ENCODE measurements around the gene RAD18.
A peak's percentile ranks its signal among the peaks of the same experiment; 100 is the strongest.

The RAD18 gene

DNA sequence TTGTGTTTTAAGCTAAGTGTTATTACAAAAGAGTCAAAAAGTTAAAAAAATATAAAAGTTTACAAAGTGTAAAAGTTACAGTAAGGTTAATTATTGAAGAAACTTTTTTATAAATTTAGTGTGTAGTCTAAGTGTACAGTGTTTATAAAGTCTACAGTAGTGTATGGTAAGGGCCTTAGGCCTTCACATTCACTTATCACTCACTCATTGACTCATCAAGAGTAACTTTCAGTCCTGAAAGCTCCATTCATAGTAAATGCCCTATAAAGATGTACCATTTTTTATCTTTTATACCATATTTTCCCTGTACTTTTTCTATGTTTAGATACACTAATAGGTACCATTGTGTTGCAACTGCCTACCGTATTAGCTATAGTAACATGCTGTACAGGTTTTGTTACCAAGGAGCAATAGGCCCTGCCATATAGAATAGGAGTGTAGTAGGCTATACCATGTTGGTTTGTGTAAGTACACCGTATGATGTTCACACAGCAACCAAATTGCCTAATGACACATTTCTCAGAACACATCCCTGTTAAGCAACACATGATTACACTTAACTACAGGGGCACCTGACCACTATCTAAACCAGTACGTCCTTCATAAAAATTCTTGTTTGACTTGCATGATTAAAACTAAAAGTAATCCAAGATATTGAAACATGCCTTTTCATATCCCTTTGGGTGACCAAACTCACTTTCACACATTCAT is 17.2 kb downstream of the RAD18 start:
- Histone ChIP-seq H4K8ac (ENCODE audit: low read depth, low read length) (no peak overlapping the region), H3K18ac (ENCODE audit: low read length) (no peak overlapping the region), H3K79me1 (ENCODE audit: low read length) (no peaks in the 10 kb centered on the region), H2AK5ac (ENCODE audit: low read length) (no peak overlapping the region), H3K4me2 (ENCODE audit: low read length) (no peak overlapping the region), H2BK5ac (ENCODE audit: low read depth, low read length, poor library complexity) (no peak overlapping the region), H4K91ac (ENCODE audit: low read depth, low read length) (no peak overlapping the region), H3K9ac (ENCODE audit: low read length) (no peak overlapping the region), H3K79me2 (ENCODE audit: control insufficient read depth, insufficient read depth, low read length, poor library complexity) (no peaks in the 10 kb centered on the region), H2BK12ac (ENCODE audit: low read length) (no peak overlapping the region), H3K23ac (ENCODE audit: low read length) (no peak overlapping the region), H2AFZ (ENCODE audit: insufficient read depth, low read length, poor library complexity) (no peak overlapping the region), H3K14ac (ENCODE audit: low read length) (no peak overlapping the region), H2BK120ac (ENCODE audit: insufficient read depth, low read length, poor library complexity) (no peak overlapping the region), H3K4me3 (ENCODE audit: low read depth, low read length) (no peak overlapping the region), H3K4ac (ENCODE audit: low read depth, low read length) (no peak overlapping the region), H4K12ac (ENCODE audit: low read depth, low read length) (no peak overlapping the region), H3K36me3 (ENCODE audit: control insufficient read depth in 1 of 2, insufficient read depth in 2 of 2, low read length in 2 of 2) (peaks cover 0 to 6% of the 10 kb centered on the region in 2 experiments), H3K27me3 (ENCODE audit: insufficient read depth, low read length) (no peaks in the 10 kb centered on the region), H3K9me3 (ENCODE audit: insufficient read depth, low read depth, low read length) (peaks cover 2% of the 10 kb centered on the region), H3K27ac (ENCODE audit: low read depth, low read length) (no peak overlapping the region), H3K4me1 (ENCODE audit: control insufficient read depth in 1 of 2, insufficient read depth in 2 of 2, low read length in 2 of 2) (no peaks in the 10 kb centered on the region)
- no CpG with 5 or more reads among the region's 3 CpGs for WGBS (ENCODE audit: extremely low coverage, insufficient coverage, insufficient read length)
- DNase-seq, result no peak

DNA sequence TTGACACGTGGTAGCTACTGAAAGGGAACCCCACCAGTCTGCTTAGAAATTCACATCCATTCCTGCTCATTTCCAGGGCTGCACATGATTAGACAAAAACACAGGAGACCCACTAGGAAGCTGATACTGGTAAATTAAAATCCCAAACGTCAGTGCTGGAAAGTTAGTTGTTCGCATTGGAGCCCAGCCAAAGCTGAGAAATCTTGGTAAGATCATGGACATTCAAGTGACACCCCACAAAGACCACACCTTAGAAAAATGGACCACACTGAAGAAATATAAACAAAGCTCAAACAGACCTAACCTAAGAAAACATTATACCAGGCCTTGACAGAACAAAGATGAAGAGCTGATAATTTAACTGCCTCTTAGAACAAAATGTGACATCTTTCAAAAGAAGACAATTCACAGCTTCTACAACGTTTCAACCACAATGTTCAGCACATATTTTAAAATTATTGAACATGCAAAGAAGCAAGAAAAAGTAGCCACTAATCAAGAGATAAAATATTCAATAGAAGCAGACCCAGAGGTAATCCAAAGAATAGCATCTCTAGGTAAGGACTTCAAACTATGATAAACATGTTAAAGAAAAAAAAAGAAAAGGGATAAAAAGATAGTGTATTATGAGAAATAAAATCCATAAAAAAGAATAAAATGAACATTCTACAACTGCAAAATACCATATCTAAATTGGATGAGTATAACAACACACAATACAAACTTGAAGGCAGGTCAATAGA is 20.4 kb downstream of the RAD18 start:
- no peak overlapping the region for H3K14ac ChIP-seq (ENCODE audit: low read length)
- peaks cover 2% of the 10 kb centered on the region for H3K9me3 ChIP-seq (ENCODE audit: insufficient read depth, low read depth, low read length)
- H2AFZ ChIP-seq (ENCODE audit: insufficient read depth, low read length, poor library complexity), result no peak overlapping the region
- no peak overlapping the region for H4K12ac ChIP-seq (ENCODE audit: low read depth, low read length)
- H3K4me3 ChIP-seq (ENCODE audit: low read depth, low read length), result no peak overlapping the region
- no CpG with 5 or more reads among the region's 4 CpGs for WGBS (ENCODE audit: extremely low coverage, insufficient coverage, insufficient read length)
- H3K79me2 ChIP-seq (ENCODE audit: control insufficient read depth, insufficient read depth, low read length, poor library complexity), result no peaks in the 10 kb centered on the region
- no peak overlapping the region for H3K9ac ChIP-seq (ENCODE audit: low read length)
- DNase-seq, result no peak
- no peak overlapping the region for H4K91ac ChIP-seq (ENCODE audit: low read depth, low read length)
- H3K79me1 ChIP-seq (ENCODE audit: low read length), result no peaks in the 10 kb centered on the region
- no peak overlapping the region for H3K18ac ChIP-seq (ENCODE audit: low read length)
- no peak overlapping the region for H3K23ac ChIP-seq (ENCODE audit: low read length)
- no peak overlapping the region for H3K4me2 ChIP-seq (ENCODE audit: low read length)
- H2BK120ac ChIP-seq (ENCODE audit: insufficient read depth, low read length, poor library complexity), result no peak overlapping the region
- no peaks in the 10 kb centered on the region for H3K4me1 ChIP-seq (ENCODE audit: control insufficient read depth in 1 of 2, insufficient read depth in 2 of 2, low read length in 2 of 2)
- H3K36me3 ChIP-seq (ENCODE audit: control insufficient read depth in 1 of 2, insufficient read depth in 2 of 2, low read length in 2 of 2), result peaks cover 0 to 10% of the 10 kb centered on the region in 2 experiments
- H2BK12ac ChIP-seq (ENCODE audit: low read length), result no peak overlapping the region
- no peak overlapping the region for H2BK5ac ChIP-seq (ENCODE audit: low read depth, low read length, poor library complexity)
- no peak overlapping the region for H2AK5ac ChIP-seq (ENCODE audit: low read length)
- H3K4ac ChIP-seq (ENCODE audit: low read depth, low read length), result no peak overlapping the region
- no peak overlapping the region for H4K8ac ChIP-seq (ENCODE audit: low read depth, low read length)
- H3K27me3 ChIP-seq (ENCODE audit: insufficient read depth, low read length), result no peaks in the 10 kb centered on the region
- no peak overlapping the region for H3K27ac ChIP-seq (ENCODE audit: low read depth, low read length)

DNA sequence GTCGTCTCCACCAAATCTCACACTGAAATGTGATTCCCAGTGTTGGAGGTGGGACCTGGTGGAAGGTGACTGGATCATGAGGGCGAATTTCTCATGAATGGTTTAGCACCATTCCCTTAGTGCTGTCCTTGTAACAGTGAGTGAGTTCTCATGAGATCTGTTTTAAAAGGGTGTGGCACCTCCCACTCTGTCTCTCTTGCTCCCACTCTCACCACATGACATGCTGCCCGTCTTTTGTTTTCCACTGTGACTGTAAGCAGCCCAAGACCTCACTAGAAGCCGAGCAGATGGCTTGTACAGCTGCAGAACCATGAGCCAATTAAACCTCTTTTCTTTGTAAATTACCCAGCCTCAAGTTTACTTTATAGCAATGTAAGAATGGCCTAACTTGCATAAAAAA is 21.2 kb downstream of the RAD18 start:
- Histone ChIP-seq H3K79me1 (ENCODE audit: low read length) (no peaks in the 10 kb centered on the region), H2AFZ (ENCODE audit: insufficient read depth, low read length, poor library complexity) (no peak overlapping the region), H3K4ac (ENCODE audit: low read depth, low read length) (no peak overlapping the region), H3K36me3 (ENCODE audit: control insufficient read depth in 1 of 2, insufficient read depth in 2 of 2, low read length in 2 of 2) (peaks cover 0 to 10% of the 10 kb centered on the region in 2 experiments), H3K18ac (ENCODE audit: low read length) (no peak overlapping the region), H3K4me3 (ENCODE audit: low read depth, low read length) (no peak overlapping the region), H4K91ac (ENCODE audit: low read depth, low read length) (no peak overlapping the region), H3K79me2 (ENCODE audit: control insufficient read depth, insufficient read depth, low read length, poor library complexity) (no peaks in the 10 kb centered on the region), H3K27ac (ENCODE audit: low read depth, low read length) (no peak overlapping the region), H2AK5ac (ENCODE audit: low read length) (no peak overlapping the region), H3K4me2 (ENCODE audit: low read length) (no peak overlapping the region), H4K12ac (ENCODE audit: low read depth, low read length) (no peak overlapping the region), H4K8ac (ENCODE audit: low read depth, low read length) (no peak overlapping the region), H3K14ac (ENCODE audit: low read length) (no peak overlapping the region), H2BK5ac (ENCODE audit: low read depth, low read length, poor library complexity) (no peak overlapping the region), H3K23ac (ENCODE audit: low read length) (no peak overlapping the region), H3K9ac (ENCODE audit: low read length) (no peak overlapping the region), H2BK120ac (ENCODE audit: insufficient read depth, low read length, poor library complexity) (no peak overlapping the region), H3K9me3 (ENCODE audit: insufficient read depth, low read depth, low read length) (peaks cover 2% of the 10 kb centered on the region), H3K4me1 (ENCODE audit: control insufficient read depth in 1 of 2, insufficient read depth in 2 of 2, low read length in 2 of 2) (no peaks in the 10 kb centered on the region), H3K27me3 (ENCODE audit: insufficient read depth, low read length) (no peaks in the 10 kb centered on the region), H2BK12ac (ENCODE audit: low read length) (no peak overlapping the region)
- DNase-seq, result no peak
- no CpG with 5 or more reads among the region's 4 CpGs for WGBS (ENCODE audit: extremely low coverage, insufficient coverage, insufficient read length)

- no peaks in the 10 kb centered on the region for H3K79me1 ChIP-seq (ENCODE audit: low read length)
- no peak overlapping the region for H3K14ac ChIP-seq (ENCODE audit: low read length)
- no peak overlapping the region for H3K27ac ChIP-seq (ENCODE audit: low read depth, low read length)
- H3K9ac ChIP-seq (ENCODE audit: low read length), result no peak overlapping the region
- H4K91ac ChIP-seq (ENCODE audit: low read depth, low read length), result no peak overlapping the region
- H3K4me3 ChIP-seq (ENCODE audit: low read depth, low read length), result no peak overlapping the region
- no peak overlapping the region for H2BK120ac ChIP-seq (ENCODE audit: insufficient read depth, low read length, poor library complexity)
- H3K4ac ChIP-seq (ENCODE audit: low read depth, low read length), result no peak overlapping the region
- H4K12ac ChIP-seq (ENCODE audit: low read depth, low read length), result no peak overlapping the region
- no peak overlapping the region for H3K23ac ChIP-seq (ENCODE audit: low read length)
- peaks cover 2 to 9% of the 10 kb centered on the region in 2 experiments for H3K36me3 ChIP-seq (ENCODE audit: control insufficient read depth in 1 of 2, insufficient read depth in 2 of 2, low read length in 2 of 2)
- H3K79me2 ChIP-seq (ENCODE audit: control insufficient read depth, insufficient read depth, low read length, poor library complexity), result no peaks in the 10 kb centered on the region
- H2BK5ac ChIP-seq (ENCODE audit: low read depth, low read length, poor library complexity), result no peak overlapping the region
- H3K27me3 ChIP-seq (ENCODE audit: insufficient read depth, low read length), result no peaks in the 10 kb centered on the region
- no peak overlapping the region for H2AFZ ChIP-seq (ENCODE audit: insufficient read depth, low read length, poor library complexity)
- no peak overlapping the region for H3K4me2 ChIP-seq (ENCODE audit: low read length)
- no peaks in the 10 kb centered on the region for H3K9me3 ChIP-seq (ENCODE audit: insufficient read depth, low read depth, low read length)
- DNase-seq, result peak in 1 of 2 donors; percentile 58
- no peak overlapping the region for H2AK5ac ChIP-seq (ENCODE audit: low read length)
- no peaks in the 10 kb centered on the region for H3K4me1 ChIP-seq (ENCODE audit: control insufficient read depth in 1 of 2, insufficient read depth in 2 of 2, low read length in 2 of 2)
- H2BK12ac ChIP-seq (ENCODE audit: low read length), result no peak overlapping the region
- H3K18ac ChIP-seq (ENCODE audit: low read length), result no peak overlapping the region
- no CpG with 5 or more reads among the region's 1 CpG for WGBS (ENCODE audit: extremely low coverage, insufficient coverage, insufficient read length)
- no peak overlapping the region for H4K8ac ChIP-seq (ENCODE audit: low read depth, low read length)
These were observed 25.3 kb downstream of the RAD18 start for GRCh38 chr3:8938021-8938420.
